Measurements from ENCODE around the gene PLPP7. TPM values are rescaled to one million over a fixed set of nuclear protein-coding genes. Genes with fewer than 3 reads are reported as not detected.
"Not testable (repeated sequence)": the region's sequence is repeated elsewhere in the genome, so short reads cannot be mapped to it uniquely, and the experiment has no call there.

The PLPP7 gene
- total RNA-seq, 2 experiments from 2014 or later: 0.15 TPM; not detected in 1

GRCh38 chr9:131310833-131311554, 21.5 kb downstream of the PLPP7 start:
- POLR2A ChIA-PET: no interaction called here
- CTCF ChIA-PET: interaction anchor here (0.6 to 1.5 kb wide), 5 partner anchors 10 to 186 kb away, joined by 3 to 6 read pairs (median 3); partner anchors contain the start of gene NUP214

GRCh38 chr9:131312246-131312645, 22.7 kb downstream of the PLPP7 start:
- ChIA-PET POLR2A (interaction anchor here (0.7 kb wide), 1 partner anchor 346 kb away, joined by 4 read pairs; no protein-coding TSS in a partner anchor), CTCF (no interaction called here)

GRCh38 chr9:131312822-131313770, 23.6 kb downstream of the PLPP7 start:
- ChIA-PET POLR2A (no interaction called here), CTCF (interaction anchor here (1.0 kb wide), 1 partner anchor 121 kb away, joined by 4 read pairs; no protein-coding TSS in a partner anchor)

- ChIA-PET CTCF (no interaction called here), POLR2A (no interaction called here)
Observed at GRCh38 chr9:131318231-131319085, 28.9 kb downstream of the PLPP7 start.

- CTCF ChIA-PET: no interaction called here
- POLR2A ChIA-PET: no interaction called here
Observed at GRCh38 chr9:131319486-131319885, 30.0 kb downstream of the PLPP7 start.

GRCh38 chr9:131320031-131320685, 30.6 kb downstream of the PLPP7 start:
- POLR2A ChIA-PET: no interaction called here
- CTCF ChIA-PET: no interaction called here

GRCh38 chr9:131323629-131324028, 34.1 kb downstream of the PLPP7 start:
- ChIA-PET CTCF (interaction anchor here (1.1 kb wide), 1 partner anchor 13 kb away, joined by 3 read pairs; no protein-coding TSS in a partner anchor), POLR2A (no interaction called here)

- CTCF ChIA-PET: interaction anchor here (0.7 to 2.1 kb wide), 2 partner anchors 12 to 137 kb away, joined by 3 to 8 read pairs; no protein-coding TSS in a partner anchor
- POLR2A ChIA-PET: no interaction called here
Observed at GRCh38 chr9:131324736-131325679, 35.5 kb downstream of the PLPP7 start.

- CTCF ChIA-PET: no interaction called here
- POLR2A ChIA-PET: no interaction called here
Observed at GRCh38 chr9:131329241-131329641, 39.7 kb downstream of the PLPP7 start.

- ChIA-PET POLR2A (no interaction called here), CTCF (interaction anchor here (0.7 kb wide), 1 partner anchor 75 kb away, joined by 4 read pairs; no protein-coding TSS in a partner anchor)
Observed at GRCh38 chr9:131330814-131331600, 41.5 kb downstream of the PLPP7 start.

GRCh38 chr9:131331996-131332395, 42.5 kb downstream of the PLPP7 start:
- CTCF ChIA-PET: interaction anchor here (0.7 kb wide), 1 partner anchor 76 kb away, joined by 4 read pairs; no protein-coding TSS in a partner anchor
- POLR2A ChIA-PET: not testable (repeated sequence)

GRCh38 chr9:131333771-131334628, 44.5 kb downstream of the PLPP7 start:
- ChIA-PET CTCF (interaction anchor here (0.7 to 4.6 kb wide), 2 partner anchors 26 to 154 kb away, joined by 6 to 75 read pairs; no protein-coding TSS in a partner anchor), POLR2A (no interaction called here)

- ChIA-PET POLR2A (no interaction called here), CTCF (interaction anchor here (0.7 to 4.6 kb wide), 7 partner anchors 12 to 1153 kb away, joined by 3 to 75 read pairs (median 6); no protein-coding TSS in a partner anchor)
Observed at GRCh38 chr9:131334629-131335367, 45.3 kb downstream of the PLPP7 start.

GRCh38 chr9:131335368-131335755, 45.8 kb downstream of the PLPP7 start:
- ChIA-PET POLR2A (interaction anchor here (0.7 kb wide), 2 partner anchors 57 to 121 kb away, joined by 3 to 4 read pairs; no protein-coding TSS in a partner anchor), CTCF (interaction anchor here (0.6 to 4.6 kb wide), 11 partner anchors 12 to 1297 kb away, joined by 3 to 75 read pairs (median 4); partner anchors contain the start of gene PLPP7)
